Liver (tissue), 3 donors: ENCODE data around the gene LIMS2.

Experiments
- CTCF ChIP-seq: fragments of 150-350 bp; IDR thresholded peaks from 2 replicates; pipeline ENCODE4 v1.5.1; 2017; ENCODE audit warnings: improper control_type of control experiment, low read depth, low read length; ENCODE audit not compliant: missing input control
- RXRA ChIP-seq, 2 donors: IDR thresholded peaks; 2 replicates each; pipeline ENCODE4 v1.6.1; 2017 to 2018; ENCODE audit warnings: antibody characterized with exemption in 2 of 2, mild to moderate bottlenecking in 1 of 2
- ZBTB33 ChIP-seq: IDR thresholded peaks from 2 replicates; pipeline ENCODE4 v1.6.1; 2016; ENCODE audit warnings: antibody characterized with exemption
- donor health status: healthy.
- donor health status: healthy.

- TF ChIP-seq CTCF (no peak), RXRA (IDR thresholded peaks at IDR 0.05) (no peak), ZBTB33 (no peak)
These were observed 84.7 kb downstream of the LIMS2 start for GRCh38 chr2:127590386-127591190.
